PC-3 (cell line): Measurements from ENCODE around the gene MOB2. TPM values are rescaled to one million over a fixed set of nuclear protein-coding genes. Genes with fewer than 3 reads are reported as not detected.

ENCODE experiments used
- ATAC-seq: fragments of 200-7000 bp; cut with Tn5 transposase; 2 replicates; pipeline ENCODE4 v1.9.1; 2020; ENCODE audit warnings: mild to moderate bottlenecking, moderate library complexity
- BruUV-seq: library from RNA; stranded (reverse); fragments of 400-500 nt; replicated peaks from 2 replicates; lab custom pipeline; 2021; lab: Mats Ljungman, UMichigan
- CTCF ChIA-PET: fragments of 300-600 bp; sonication (Branson Sonifier 250); formaldehyde crosslinking; loops from one replicate; lab custom pipeline; 2022; ENCODE audit warnings: antibody characterized with exemption; lab: Charles Lee
- POLR2A ChIA-PET: fragments of 300-600 bp; sonication (Branson Sonifier 250); formaldehyde crosslinking; loops from one replicate; lab custom pipeline; 2022; ENCODE audit warnings: antibody characterized with exemption; ENCODE audit not compliant: unreplicated experiment; lab: Charles Lee
- DNase-seq: peaks from one replicate; pipeline ENCODE4 v3.0.0-alpha.2; 2015
- H2AFZ ChIP-seq: fragments of 300-600 bp; sonication (generic); 2 replicates; pipeline ENCODE4 v1.6.0; 2016; ENCODE audit warnings: antibody characterized with exemption, low read length
- H3F3A ChIP-seq: fragments of 300-600 bp; sonication (generic); one replicate; pipeline ENCODE4 v1.6.0; 2017; ENCODE audit warnings: antibody characterized with exemption, low read length, control low read depth, mild to moderate bottlenecking; ENCODE audit not compliant: unreplicated experiment
- H3K27ac ChIP-seq: fragments of 300-600 bp; sonication (generic); 2 replicates; pipeline ENCODE4 v1.5.1; 2016; ENCODE audit warnings: mild to moderate bottlenecking, low read length
- H3K27me3 ChIP-seq: fragments of 300-600 bp; sonication (generic); 2 replicates; pipeline ENCODE4 v1.6.1; 2016; ENCODE audit warnings: low read length, mixed read lengths
- H3K36me3 ChIP-seq: fragments of 300-600 bp; sonication (generic); 2 replicates; pipeline ENCODE4 v1.6.1; 2016; ENCODE audit warnings: low read depth, mixed run types, low read length, mixed read lengths
- H3K4me1 ChIP-seq: fragments of 300-600 bp; sonication (generic); 2 replicates; pipeline ENCODE4 v1.5.1; 2016; ENCODE audit warnings: low read length; ENCODE audit not compliant: insufficient read depth
- H3K4me2 ChIP-seq: fragments of 300-600 bp; sonication (generic); 2 replicates; pipeline ENCODE4 v1.6.0; 2016; ENCODE audit warnings: low read length
- H3K4me3 ChIP-seq: fragments of 300-600 bp; sonication (generic); 2 replicates; pipeline ENCODE4 v1.5.1; 2016; ENCODE audit warnings: mild to moderate bottlenecking, low read length, mixed read lengths
- H3K79me2 ChIP-seq: fragments of 300-600 bp; sonication (generic); 2 replicates; pipeline ENCODE4 v1.6.1; 2017; ENCODE audit warnings: low read length, mixed read lengths
- H3K9ac ChIP-seq: fragments of 300-600 bp; sonication (generic); 2 replicates; pipeline ENCODE4 v1.6.0; 2016; ENCODE audit warnings: mild to moderate bottlenecking, low read length
- H3K9me2 ChIP-seq: fragments of 300-600 bp; sonication (generic); replicated peaks from 2 replicates; pipeline ENCODE4 v1.6.1; 2016; ENCODE audit warnings: mixed run types, low read length, mixed read lengths
- H3K9me3 ChIP-seq: fragments of 300-600 bp; sonication (generic); 2 replicates; pipeline ENCODE4 v1.6.1; 2016; ENCODE audit warnings: low read length, mixed read lengths
- H4K20me1 ChIP-seq: fragments of 300-600 bp; sonication (generic); 2 replicates; pipeline ENCODE4 v1.6.1; 2016; ENCODE audit warnings: low read length, mixed read lengths
- EZH2 ChIP-seq: fragments of 300-600 bp; sonication (generic); IDR thresholded peaks from one replicate; pipeline ENCODE4 v1.6.1; 2017; ENCODE audit warnings: antibody characterized with exemption, mild to moderate bottlenecking, low read length; ENCODE audit not compliant: unreplicated experiment
- EZH2phosphoT487 ChIP-seq: fragments of 300-600 bp; sonication (generic); IDR thresholded peaks from 2 replicates; pipeline ENCODE4 v1.6.1; 2018; ENCODE audit warnings: mild to moderate bottlenecking, antibody characterized with exemption, low read length, borderline replicate concordance
- intact Hi-C: fragments of 100-400 bp; cut with micrococcal nuclease; formaldehyde crosslinking; loops from 2 replicates; pipeline ENCODE4 v1.9.0; 2023
- total RNA-seq: library from RNA; depleted of rRNA; stranded (reverse); fragments of >200 nt; gene quantifications from 2 replicates; pipeline ENCODE4 v1.2.3, GENCODE V29; 2014
- TF ChIP-seq, protein P1 (sequence below): fragments of 300-600 bp; sonication (generic); conservative IDR thresholded peaks from 2 replicates; pipeline ENCODE4 v1.5.1; 2017; ENCODE audit warnings: antibody characterized with exemption, low read depth, mild to moderate bottlenecking, low read length

Gene MOB2
- total RNA-seq, 1 experiment from 2014 or later = 31.0 TPM

DNA sequence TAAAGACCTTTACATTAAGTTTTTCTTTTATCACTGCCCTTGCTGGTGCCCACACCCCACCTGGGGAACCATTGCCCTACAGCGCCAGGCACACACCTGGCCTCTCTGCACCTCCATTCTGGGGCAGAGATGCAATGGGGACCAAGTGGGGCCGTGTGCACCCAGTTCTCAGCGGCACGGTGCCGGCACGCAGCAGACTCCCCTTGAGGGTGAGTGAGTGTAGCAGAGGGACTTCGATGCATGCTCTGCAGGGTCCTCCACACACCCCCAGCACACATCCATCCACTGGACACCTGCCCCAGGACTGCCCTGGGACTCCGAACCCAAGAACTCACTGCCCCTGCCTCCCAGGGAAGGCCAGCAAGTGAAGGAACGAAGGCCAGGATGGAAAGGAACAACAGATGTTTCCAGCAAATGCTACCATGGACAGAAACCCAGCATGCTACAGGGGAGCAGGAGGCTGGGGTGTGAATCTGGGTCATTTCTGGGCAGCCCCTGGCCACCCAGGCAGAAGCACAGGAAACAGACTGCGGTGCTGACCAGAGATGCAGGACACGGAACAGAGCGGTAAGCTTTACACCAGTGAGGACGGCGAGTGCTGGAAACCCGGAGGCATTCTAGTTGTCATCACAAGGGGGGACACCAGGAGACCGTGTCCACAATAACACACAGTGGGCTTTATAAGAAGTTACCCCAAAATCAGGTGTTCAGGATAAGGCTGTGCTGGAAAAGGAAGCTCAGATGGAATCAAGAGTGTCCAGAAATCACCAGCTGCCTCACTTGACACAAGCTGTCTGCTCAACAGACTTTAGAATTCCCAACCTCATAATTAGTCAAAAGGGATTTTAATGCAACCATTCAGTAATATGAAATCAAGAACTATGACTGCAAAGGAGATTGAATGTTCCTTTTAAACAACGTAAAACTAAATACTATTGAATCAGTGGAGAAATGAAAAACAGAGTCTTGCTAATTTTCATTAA, 32.7 kb upstream of the MOB2 start:
- Histone ChIP-seq H3K4me2 (no peak overlapping the region), H3K9me2 (no peaks in the 10 kb centered on the region), H3K4me3 (no peak overlapping the region), H4K20me1 (peaks cover 17% of the 10 kb centered on the region; the same call in 1 of the 2 replicates), H3K9ac (no peak overlapping the region), H3K27me3 (no peaks in the 10 kb centered on the region), H3K79me2 (peaks cover 47% of the 10 kb centered on the region), H3F3A (no peaks in the 10 kb centered on the region), H3K9me3 (no peaks in the 10 kb centered on the region), H2AFZ (no peak overlapping the region), H3K4me1 (peaks cover 3% of the 10 kb centered on the region; the same call in 1 of the 2 replicates), H3K27ac (no peak overlapping the region), H3K36me3 (no peaks in the 10 kb centered on the region)
- ATAC-seq = no peak
- DNase-seq = no peak
- ChIA-PET POLR2A (no interaction called here), CTCF (no interaction called here)
- no peak for TF ChIP-seq EZH2phosphoT487
- TF ChIP-seq EZH2 = no peak
- TF ChIP-seq, protein P1, sequence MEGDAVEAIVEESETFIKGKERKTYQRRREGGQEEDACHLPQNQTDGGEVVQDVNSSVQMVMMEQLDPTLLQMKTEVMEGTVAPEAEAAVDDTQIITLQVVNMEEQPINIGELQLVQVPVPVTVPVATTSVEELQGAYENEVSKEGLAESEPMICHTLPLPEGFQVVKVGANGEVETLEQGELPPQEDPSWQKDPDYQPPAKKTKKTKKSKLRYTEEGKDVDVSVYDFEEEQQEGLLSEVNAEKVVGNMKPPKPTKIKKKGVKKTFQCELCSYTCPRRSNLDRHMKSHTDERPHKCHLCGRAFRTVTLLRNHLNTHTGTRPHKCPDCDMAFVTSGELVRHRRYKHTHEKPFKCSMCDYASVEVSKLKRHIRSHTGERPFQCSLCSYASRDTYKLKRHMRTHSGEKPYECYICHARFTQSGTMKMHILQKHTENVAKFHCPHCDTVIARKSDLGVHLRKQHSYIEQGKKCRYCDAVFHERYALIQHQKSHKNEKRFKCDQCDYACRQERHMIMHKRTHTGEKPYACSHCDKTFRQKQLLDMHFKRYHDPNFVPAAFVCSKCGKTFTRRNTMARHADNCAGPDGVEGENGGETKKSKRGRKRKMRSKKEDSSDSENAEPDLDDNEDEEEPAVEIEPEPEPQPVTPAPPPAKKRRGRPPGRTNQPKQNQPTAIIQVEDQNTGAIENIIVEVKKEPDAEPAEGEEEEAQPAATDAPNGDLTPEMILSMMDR = no peak
- intact Hi-C loops = loop anchor here (10.0 kb wide), 1 partner anchor 405 kb away; no protein-coding TSS in a partner anchor
- BruUV-seq = no TSS peak

- no peak overlapping the region for H3K4me3 ChIP-seq
- intact Hi-C loops = loop anchor here (10.0 kb wide), 1 partner anchor 404 kb away; no protein-coding TSS in a partner anchor
- no peak for TF ChIP-seq EZH2phosphoT487
- TF ChIP-seq, protein P1 = no peak
- no peak for TF ChIP-seq EZH2
- DNase-seq (no peak), ATAC-seq (no peak)
- no peak overlapping the region for H3K27ac ChIP-seq
- H3F3A ChIP-seq = no peaks in the 10 kb centered on the region
- ChIA-PET POLR2A (no interaction called here), CTCF (interaction anchor here (0.6 kb wide), 1 partner anchor 57 kb away, joined by 6 read pairs; no protein-coding TSS in a partner anchor)
- no peak overlapping the region for H2AFZ ChIP-seq
- no peaks in the 10 kb centered on the region for H3K27me3 ChIP-seq
- H3K79me2 ChIP-seq = peaks cover 51% of the 10 kb centered on the region
- no peaks in the 10 kb centered on the region for H3K9me2 ChIP-seq
- peaks cover 3% of the 10 kb centered on the region; the same call in 1 of the 2 replicates for H3K4me1 ChIP-seq
- BruUV-seq = no TSS peak
- H3K9me3 ChIP-seq = no peaks in the 10 kb centered on the region
- H3K4me2 ChIP-seq = no peak overlapping the region
- H3K36me3 ChIP-seq = no peaks in the 10 kb centered on the region
- no peak overlapping the region for H3K9ac ChIP-seq
- peaks cover 26% of the 10 kb centered on the region; the same call in 1 of the 2 replicates for H4K20me1 ChIP-seq
Observed at GRCh38 chr11:1518301-1518700, 31.7 kb upstream of the MOB2 start.
